ENCODE data around the gene TMEM156.
"Not testable (repeated sequence)": the region's sequence is repeated elsewhere in the genome, so short reads cannot be mapped to it uniquely, and the experiment has no call there.

The TMEM156 gene

DNA sequence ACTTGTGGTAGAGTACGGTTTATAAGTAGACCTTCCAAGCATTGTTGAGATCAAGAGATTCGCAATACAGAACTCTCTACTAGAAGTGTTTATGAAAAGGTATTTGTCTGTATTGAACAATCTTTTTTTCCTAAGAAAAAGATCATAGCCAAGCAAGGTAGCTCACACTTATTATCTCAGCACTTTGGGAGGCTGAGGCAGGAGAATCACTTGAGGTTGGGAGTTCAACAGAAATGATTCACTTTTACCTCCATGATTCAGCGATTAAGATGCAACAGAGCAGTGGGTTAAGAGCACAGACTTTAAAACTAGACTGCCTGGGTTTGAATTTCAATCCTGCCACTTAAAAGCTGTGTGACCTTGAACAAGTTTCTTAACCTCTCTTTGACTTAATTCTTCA, 74.3 kb downstream of the TMEM156 start:
- no peak for DNase-seq (ENCODE audit: low read depth)

DNA sequence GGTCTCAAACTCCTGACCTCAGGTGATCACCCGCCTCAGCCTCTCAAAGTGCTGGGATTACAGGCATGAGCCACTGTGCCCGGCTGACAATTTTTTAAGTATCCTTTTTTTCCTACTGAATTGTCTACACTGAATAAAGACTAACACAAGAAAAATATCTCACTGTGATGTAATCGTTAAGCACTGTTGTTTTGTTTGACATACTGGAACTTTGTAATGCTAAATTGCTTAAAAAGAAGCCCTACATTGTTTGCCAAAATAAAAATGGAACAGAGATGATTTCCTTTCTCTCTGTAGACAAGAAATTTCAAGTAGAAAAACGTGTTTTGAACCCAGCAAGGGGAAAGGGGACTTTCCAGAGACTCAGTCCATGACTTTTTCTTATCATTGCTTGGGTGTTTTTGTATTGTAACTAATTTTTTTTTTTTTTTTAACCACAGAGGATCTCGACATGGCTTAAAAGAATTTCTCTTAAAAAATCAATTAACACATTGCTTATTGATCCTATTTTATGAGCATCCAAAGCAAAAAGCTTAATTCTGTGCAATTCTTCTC, 74.9 kb downstream of the TMEM156 start:
- DNase-seq (ENCODE audit: low read depth): no peak

DNA sequence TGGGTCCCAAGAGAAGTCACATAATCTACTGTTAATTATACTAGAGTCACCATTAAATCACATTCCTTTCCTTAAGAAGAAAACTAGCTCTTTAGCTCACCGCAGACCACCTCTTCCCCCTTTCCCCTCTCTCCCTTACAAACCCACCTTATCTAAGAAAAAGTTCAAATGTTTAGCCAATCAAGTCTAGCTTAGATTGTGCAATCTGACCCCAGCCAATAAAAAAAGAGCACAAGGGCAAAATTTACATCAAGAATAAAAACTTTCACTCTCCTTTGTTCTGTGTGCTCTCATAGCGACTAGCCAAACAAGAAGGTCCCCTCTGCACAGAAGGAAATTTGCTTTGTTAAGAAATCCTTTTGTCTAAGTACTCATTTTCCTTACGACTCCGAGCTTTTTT, 76.3 kb downstream of the TMEM156 start:
- no peak for DNase-seq (ENCODE audit: low read depth)

DNA sequence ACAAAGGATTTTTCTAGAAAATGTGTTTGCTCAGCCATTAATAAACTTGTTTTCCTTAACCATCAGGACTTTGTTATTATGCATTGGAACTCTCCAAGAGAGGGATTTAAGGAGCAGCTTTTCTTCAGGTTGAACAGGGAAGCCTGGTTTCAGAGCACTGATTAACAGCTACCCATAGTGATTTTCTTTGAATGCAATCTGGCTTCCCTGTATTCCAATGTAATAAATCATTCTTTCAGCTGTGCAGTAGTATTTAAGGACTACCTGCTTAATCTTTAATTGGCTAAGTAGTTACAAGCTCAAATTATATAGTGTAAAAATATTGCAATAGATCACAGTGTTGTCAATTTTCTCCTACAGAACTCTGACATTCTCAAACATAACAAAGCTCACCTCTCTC, 77.5 kb downstream of the TMEM156 start:
- DNase-seq (ENCODE audit: low read depth): no peak

DNA sequence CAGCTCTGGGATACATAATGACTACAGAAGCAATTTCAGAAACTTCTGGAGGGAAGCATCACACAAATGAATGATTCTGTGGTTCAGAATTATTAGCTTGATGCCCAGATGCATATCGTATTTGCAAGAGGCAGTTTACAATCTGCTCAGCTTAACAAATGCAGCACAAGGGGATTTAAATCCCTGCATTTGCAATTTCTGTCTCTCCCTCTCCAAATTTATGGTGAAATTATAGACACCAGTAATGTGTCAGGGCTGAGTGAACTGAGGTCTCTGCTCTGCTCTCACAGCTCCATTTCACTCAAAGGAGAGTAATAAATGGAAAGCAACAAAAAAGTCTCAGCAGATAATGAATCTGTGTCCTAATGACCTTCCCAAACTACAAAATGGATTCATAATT, 80.2 kb downstream of the TMEM156 start:
- no peak for DNase-seq (ENCODE audit: low read depth)

DNA sequence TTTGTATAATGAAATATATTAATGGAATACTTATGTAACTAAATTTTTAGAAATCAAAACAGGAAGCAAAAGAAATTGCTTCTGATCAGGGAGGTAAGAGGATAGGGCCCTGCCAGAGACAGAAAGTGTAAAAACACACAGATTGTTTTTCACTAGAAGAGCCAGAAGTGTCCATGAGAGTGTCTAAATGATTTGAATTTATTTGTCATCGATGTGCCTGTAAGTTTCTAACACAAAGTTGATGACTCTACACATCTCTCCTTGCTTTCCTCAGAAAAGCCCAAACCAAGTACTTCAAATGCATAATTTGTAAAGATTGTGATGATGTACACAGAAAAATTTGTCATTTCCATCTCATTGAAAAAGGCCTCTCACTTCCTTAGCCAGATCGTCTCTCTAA, 80.6 kb downstream of the TMEM156 start:
- no peak for DNase-seq (ENCODE audit: low read depth)

DNA sequence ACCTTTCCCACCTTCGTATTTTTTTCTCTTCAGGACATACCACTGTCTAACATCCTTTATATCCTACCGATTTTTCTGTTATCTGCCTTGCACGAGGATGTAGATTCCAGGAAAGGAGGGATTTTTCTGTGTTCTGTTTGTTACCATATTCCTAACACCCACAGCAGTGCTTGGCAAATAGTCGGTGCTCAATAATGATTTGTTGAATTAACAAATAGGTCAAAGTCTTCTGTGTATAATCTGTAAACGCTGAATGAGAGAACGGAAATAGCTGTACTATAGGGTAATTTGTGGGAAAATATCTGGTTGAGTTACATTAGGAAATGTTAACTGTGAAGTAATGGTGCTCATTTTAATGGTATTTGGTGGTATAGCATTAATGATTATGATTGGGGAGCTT, 81.5 kb downstream of the TMEM156 start:
- no peak for DNase-seq (ENCODE audit: low read depth)

DNA sequence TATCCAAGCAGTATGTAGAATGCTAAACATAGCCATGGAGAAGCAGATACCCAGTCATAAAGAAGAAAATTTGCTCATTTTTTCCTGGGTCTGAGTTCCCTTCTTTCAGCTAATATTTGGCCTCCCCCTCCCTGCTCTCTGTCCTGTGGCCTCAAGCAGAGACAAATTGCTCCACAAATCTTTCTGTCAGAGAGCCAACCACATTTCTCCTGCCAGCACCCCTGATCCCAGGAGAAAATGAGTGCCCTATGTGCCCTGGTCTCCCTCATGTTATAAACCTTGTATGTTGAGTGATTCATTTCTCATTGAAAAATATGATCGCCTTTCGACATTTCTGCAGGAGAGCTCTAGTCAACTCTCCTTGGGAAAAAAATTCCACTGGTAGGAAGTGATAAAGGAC, 82.0 kb downstream of the TMEM156 start:
- no peak for DNase-seq (ENCODE audit: low read depth)

DNA sequence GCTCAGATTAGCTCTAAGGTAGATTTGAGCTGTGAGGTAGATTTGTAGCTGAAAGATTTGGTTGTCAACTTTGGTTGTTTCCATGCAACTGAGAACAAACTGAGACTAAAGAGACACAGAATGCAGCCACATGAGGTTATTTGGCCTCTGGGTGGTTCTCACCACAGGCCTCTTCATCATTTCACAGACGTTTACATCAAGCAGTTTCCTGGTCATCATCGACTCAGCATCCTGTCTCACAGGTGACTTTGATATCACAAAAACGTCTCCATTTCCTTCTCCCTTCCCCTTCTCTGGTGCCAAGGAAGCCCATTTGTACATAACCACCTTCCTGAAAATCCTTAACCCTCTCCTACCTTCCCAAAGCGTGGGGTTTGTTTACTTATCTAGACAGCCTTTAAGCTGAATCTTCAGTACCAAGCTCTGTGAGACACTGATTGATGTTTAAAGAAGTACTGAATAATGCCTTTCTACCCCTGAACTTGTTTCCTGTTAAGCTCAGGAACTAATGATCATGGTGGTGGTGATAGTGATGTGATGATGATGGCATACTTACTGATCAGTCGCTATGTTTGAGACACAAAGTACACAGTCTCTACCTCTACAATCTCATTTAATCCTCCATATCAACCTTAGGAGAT, 82.7 kb downstream of the TMEM156 start:
- DNase-seq (ENCODE audit: low read depth): peak; percentile 19

DNA sequence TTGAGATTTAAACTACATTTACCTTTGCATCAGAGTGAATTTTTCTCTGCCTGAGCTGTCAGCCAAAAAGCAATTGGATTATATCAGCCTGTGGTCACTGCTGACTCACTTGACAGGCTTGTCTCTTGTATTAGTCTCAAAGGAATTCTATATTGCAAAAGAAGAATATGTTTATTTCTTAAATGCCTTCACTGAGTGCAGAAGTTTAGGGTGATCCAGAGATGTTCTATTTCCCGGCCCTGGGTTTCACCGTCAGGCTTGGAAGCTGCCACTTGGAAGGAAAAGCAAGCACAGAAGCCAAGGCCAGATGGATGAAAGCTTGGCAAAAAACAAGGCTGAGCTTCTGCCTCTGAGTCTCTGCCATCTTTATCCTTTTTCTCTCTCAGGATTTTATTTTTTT, 83.7 kb downstream of the TMEM156 start:
- DNase-seq (ENCODE audit: low read depth): peak; percentile 70

DNA sequence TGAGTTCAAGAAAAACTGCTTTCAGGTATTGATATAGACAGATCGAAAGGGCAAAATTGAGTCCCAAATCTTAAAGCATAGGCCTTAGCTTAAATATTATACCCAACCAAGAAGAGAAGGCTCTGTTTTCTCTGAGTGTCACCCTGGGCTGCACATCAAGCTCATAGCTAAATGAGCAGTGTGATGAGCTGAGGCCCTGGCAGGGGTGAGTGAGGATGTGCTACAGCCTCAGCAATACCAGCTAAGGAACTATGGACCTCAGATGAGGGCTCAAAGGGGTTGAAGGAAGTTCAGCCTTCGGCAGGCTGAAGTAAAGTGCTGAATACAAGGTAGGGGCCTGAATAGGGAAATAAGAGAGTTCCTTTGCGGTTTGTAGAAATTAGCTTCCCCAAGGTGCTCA, 85.3 kb downstream of the TMEM156 start:
- DNase-seq (ENCODE audit: low read depth): no peak

DNA sequence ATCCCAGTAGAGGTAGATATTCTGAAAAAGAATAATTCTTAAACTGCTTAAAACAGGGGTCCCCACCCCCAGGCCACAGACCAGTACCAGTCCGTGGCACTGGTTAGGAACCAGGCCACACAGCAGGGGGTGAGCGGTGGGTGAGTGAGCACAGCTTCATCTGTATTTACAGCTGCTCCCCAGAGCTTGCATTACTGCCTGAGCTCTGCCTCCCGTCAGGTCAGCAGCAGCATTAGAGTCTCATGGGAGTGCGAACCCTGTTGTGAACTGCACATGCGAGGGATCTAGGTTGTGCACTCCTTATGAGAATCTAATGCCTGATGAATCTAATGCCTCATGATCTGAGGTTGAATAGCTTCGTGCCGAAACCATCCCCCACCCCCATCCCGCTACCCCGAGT, 87.8 kb downstream of the TMEM156 start:
- DNase-seq (ENCODE audit: low read depth): no peak

DNA sequence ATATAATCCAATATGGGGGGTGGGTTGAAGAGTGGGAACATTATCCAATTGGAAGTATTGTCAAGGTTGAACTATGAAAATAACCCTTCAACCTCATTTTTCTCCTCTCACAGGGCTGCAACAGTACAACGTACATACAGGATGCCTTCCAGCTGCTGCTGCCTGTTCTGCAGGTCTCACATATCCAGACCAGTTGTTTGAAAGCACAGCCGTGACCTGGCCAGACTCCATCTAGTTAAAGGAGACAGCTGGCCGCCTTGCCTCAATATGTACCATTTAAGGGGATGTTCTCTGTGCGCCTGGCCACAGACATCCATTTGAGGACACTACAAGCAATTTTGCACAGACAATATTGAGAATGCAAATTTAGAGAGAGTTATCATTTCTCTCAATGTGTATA, 88.9 kb downstream of the TMEM156 start:
- DNase-seq (ENCODE audit: low read depth): no peak

DNA sequence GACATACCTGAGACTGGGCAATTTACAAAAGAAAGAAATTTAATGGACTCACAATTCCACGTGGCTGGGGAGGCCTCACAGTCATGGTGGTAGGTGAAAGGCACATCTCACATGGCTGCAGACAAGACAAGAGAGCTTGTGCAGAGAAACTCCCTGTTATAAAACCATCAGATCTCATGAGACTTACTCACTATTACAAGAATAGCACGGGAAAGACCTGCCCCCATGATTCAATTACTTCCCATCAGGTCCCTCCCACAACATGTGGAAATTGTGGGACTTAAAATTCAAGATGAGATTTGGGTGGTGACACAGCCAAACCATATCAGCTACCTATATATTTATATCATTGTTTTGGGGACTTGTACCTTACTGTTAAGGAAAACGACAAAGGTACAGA, 90.3 kb downstream of the TMEM156 start:
- DNase-seq (ENCODE audit: low read depth): not testable (repeated sequence)

DNA sequence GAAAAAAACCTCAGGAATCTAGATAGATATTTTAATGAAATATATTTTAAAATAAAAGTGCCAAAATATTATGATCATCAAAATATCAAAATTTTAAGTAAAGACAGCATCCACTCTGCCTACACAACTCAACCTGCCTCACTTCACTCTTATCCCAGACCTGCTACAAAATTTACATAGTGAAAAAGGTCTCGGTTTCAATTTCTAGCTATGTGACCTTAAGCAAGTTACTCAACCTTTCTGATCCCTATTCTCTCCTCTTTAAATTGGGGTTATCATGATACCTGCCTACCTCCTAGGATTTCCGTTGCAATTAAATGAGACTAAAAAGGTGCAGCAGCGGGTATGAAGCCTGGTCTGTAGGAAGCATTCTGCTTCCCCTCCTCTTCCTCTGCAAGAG, 91.7 kb downstream of the TMEM156 start:
- DNase-seq (ENCODE audit: low read depth): no peak

DNA sequence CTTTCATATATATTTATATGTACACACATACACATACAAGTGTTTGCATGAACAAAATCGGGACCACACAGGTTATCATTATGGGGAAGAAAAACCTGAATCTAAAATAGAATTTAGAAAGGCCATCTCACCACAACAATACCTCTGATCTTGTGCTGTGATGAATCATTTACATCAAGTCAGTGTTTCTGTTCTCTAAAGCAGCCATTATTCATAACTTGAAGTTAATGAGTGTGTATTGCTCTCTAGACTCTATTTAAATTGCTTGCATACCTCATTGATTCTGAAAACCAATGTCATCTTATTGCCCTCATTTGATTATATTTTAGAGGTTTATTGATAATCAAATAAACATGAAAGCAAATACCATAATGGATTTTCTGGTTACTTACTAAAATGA, 93.0 kb downstream of the TMEM156 start:
- no peak for DNase-seq (ENCODE audit: low read depth)

DNA sequence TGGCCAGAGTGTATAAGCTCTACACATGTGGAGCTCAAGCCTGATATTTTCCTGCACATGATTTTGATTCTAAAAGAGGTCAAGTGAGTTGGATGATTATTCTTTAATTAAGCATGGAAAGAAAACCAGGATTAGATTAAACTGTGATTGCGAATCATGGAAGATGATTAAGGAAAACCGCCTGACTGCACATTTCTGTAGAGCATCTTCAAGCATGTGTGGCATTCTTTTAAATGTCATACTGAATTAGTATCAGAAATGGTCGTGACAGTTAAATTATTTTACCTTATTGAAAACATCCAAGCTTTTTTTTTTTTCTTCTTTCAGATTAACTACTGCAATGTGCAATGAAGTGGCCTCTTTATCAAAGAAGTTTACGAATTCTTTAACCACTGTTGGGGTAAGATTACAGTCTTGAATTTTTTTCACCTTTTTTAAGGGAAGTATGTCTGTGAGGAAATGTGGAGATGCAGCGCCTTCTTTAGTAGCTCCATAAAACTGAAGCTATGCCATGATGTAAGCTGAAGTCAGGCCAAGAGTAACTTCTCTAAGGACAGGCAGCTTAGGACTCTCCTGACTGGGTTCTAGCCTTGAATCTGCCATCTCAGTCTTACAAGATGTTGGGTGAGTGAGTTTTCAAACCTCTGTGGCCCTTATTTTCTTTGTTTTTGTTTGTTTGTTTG, 96.7 kb downstream of the TMEM156 start:
- no peak for DNase-seq (ENCODE audit: low read depth)

DNA sequence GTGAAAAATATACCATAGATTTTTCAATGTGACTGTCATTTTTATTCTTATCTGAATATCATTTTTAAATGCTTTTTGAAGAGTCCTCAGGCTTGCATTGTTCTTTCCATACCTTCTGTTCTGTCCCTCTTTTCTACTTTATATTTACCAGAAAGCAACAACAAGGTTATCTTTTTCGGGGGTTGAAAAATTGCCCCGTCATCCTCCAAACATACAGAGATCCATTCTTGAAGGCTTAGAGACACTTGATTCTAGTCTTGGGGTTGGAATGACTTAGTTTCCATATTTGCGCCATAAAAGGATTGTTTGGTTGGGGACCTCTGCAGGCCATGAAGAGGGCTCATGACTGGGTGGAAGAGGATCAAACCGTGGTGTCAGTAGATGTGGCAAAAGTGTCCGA, 101.1 kb downstream of the TMEM156 start:
- no peak for DNase-seq (ENCODE audit: low read depth)

DNA sequence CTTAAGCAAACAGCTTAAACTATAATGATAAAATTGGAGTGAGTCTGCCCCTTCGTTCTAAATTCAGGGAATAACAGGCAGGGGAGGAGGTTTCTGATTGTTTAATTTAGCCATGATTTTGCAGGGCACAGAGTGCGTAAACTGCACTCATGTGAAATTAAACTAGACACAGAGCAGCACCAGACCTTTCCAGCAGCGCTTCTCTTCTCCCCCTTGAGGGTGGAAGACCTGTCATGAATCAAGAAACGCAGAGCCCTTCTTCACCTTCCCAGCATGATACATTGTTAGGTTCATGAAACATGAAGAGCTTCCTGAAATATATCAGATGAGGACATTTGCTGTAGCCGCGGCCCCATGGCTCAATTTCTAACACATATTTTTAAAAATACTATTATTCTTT, 101.5 kb downstream of the TMEM156 start:
- DNase-seq (ENCODE audit: low read depth): no peak

DNA sequence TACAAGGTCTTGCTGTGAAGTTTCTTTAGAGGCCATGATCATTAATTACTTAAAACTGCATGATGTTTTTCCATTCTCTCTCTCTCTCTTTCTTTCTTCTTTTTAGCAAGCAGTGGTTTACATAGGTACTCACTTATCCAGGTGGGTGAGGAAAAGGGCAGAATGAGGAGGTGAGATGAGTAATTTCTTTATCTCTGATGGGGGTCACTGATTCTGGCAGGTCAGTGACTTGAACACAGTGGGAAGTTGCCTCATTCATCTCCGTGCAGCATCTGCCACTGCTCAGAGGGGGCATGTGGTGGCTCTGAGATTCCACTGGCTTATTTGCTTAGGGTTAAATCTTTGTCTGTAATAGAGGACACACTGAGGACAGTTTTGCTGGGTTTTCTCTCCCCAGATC, 102.0 kb downstream of the TMEM156 start:
- no peak for DNase-seq (ENCODE audit: low read depth)

DNA sequence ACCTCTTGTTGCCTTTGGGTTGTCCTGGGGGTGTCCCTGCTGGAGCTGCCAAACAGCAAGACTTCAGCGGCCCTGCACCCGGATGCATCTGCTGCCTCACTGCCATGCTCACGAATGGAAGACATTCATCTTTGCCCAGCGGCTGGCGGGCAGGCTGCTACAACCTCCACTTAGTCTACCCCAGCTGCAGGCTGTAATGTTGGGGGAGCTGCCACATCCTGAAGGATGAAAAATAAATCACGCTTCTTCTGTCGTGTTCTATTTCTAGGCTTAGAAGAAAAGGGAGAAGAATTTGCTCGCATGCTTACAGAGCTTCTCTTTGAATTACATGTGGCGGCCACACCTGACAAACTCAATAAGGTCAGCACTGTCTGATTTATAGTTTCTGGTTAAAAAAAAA, 103.2 kb downstream of the TMEM156 start:
- no peak for DNase-seq (ENCODE audit: low read depth)

DNA sequence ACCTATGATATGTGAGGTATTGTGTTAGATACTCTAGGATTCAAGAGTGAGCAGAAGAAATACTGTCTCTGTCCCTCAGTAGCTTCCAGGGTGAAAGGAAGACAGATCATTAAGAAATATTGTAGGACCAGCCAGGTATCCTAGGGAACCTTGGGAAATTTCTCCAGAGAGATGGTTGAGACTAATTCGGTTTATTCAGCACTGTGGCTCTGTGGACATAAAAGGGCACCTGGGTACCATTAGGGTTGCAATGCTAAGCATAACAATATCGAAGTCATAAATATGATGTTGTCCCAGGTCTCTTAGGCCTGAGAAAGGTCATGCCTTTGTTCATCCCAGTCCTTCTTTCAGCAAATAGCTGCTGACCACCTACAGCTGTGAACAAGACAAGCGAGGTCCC, 103.6 kb downstream of the TMEM156 start:
- no peak for DNase-seq (ENCODE audit: low read depth)

DNA sequence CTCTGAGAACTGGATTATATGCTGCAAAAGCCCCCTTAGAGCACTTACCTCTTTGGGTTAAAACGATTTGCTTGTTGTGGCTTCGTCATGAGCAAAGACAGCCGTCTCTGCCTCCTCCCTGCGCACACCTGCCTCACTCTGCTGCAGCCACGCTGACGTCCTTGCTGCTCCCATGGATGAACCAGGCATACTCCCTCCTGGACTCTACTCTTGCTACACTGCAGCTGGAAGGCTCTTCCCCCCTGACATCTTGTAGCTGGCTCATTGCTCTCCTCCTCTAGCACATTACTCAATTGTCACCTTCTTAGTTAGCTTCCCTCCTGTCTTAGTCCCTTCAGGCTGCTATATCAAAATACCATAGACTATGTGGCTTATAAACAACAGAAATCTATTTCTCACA, 105.3 kb downstream of the TMEM156 start:
- no peak for DNase-seq (ENCODE audit: low read depth)

Data from HS-5 (cell line).